ENCODE data around the gene CHPT1. TPM values are rescaled to one million over a fixed set of nuclear protein-coding genes. Genes with fewer than 3 reads are reported as not detected.
"Not testable (repeated sequence)": the region's sequence is repeated elsewhere in the genome, so short reads cannot be mapped to it uniquely, and the experiment has no call there.

The CHPT1 gene
- total RNA-seq, 1 donor from 2014 or later = 132 TPM

GRCh38 chr12:101653503-101653902 lies 43.9 kb upstream of the CHPT1 start:
- no peak overlapping the region for H3K4me3 ChIP-seq
- no peaks in the 10 kb centered on the region for H3K9me3 ChIP-seq (replicated peaks)
- intact Hi-C loops (cut with micrococcal nuclease) = no loop called here
- H3K27ac ChIP-seq (replicated peaks) = no peak overlapping the region
- no peak for DNase-seq
- H3K4me1 ChIP-seq = no peaks in the 10 kb centered on the region
- no peaks in the 10 kb centered on the region for H3K36me3 ChIP-seq
- no peak for TF ChIP-seq CTCF (IDR thresholded peaks at IDR 0.05; ENCODE audit: borderline replicate concordance)
- H3K27me3 ChIP-seq (ENCODE audit: low read depth) = peaks cover 13% of the 10 kb centered on the region

GRCh38 chr12:101654442-101654841 lies 43.0 kb upstream of the CHPT1 start:
- Histone ChIP-seq H3K9me3 (replicated peaks) (no peaks in the 10 kb centered on the region), H3K36me3 (no peaks in the 10 kb centered on the region), H3K4me3 (no peak overlapping the region), H3K27me3 (ENCODE audit: low read depth) (peaks cover 13% of the 10 kb centered on the region), H3K27ac (replicated peaks) (no peak overlapping the region), H3K4me1 (no peaks in the 10 kb centered on the region)
- intact Hi-C loops (cut with micrococcal nuclease) = no loop called here
- DNase-seq = no peak
- no peak for TF ChIP-seq CTCF (IDR thresholded peaks at IDR 0.05; ENCODE audit: borderline replicate concordance)

DNA sequence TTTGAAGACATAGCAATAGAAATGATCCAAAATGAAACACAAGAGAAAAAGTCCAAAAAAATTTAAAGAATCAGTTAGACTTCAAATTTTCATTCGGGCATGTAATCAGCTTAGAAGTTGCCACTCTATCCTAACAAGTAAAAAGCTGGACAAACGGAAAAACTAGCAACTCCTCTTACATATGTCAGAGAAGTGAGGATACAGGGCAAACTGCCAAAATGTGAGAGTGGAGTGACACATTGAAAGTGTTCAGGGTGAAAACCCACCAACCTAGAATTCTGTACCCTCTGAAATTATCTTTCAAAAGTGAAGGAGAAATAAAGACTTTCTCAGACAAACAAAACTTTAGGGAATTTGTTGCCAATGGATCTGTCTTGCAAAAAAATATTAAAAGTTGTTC lies 42.0 kb upstream of the CHPT1 start:
- no peak overlapping the region for H3K27ac ChIP-seq (replicated peaks)
- H3K4me3 ChIP-seq = no peak overlapping the region
- no peaks in the 10 kb centered on the region for H3K4me1 ChIP-seq
- H3K27me3 ChIP-seq (ENCODE audit: low read depth) = peaks cover 13% of the 10 kb centered on the region
- intact Hi-C loops (cut with micrococcal nuclease) = no loop called here
- TF ChIP-seq CTCF (IDR thresholded peaks at IDR 0.05; ENCODE audit: borderline replicate concordance) = no peak
- no peak for DNase-seq
- no peaks in the 10 kb centered on the region for H3K9me3 ChIP-seq (replicated peaks)
- H3K36me3 ChIP-seq = no peaks in the 10 kb centered on the region

DNA sequence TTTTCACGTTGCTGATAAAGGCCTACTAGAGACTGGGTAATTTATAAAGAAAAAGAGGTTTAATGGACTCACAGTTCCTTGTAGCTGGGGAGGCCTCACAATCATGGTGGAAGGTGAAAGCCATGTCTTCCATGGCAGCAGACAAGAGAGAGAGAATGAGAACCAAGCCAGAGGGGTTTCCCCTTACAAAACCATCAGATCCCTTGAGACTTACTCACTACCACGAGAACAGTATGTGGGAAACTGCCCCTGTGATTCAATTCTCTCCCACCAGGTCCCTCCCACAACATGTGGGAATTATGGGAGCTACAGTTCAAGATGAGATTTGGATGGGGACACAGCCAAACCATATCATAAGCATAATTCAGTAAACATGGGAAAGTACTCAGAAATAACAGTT lies 36.8 kb upstream of the CHPT1 start:
- H3K4me3 ChIP-seq; H3K4me1 ChIP-seq; H3K9me3 ChIP-seq (replicated peaks); intact Hi-C loops (cut with micrococcal nuclease); H3K27me3 ChIP-seq (ENCODE audit: low read depth); H3K36me3 ChIP-seq; H3K27ac ChIP-seq (replicated peaks); DNase-seq: not testable (repeated sequence)

DNA sequence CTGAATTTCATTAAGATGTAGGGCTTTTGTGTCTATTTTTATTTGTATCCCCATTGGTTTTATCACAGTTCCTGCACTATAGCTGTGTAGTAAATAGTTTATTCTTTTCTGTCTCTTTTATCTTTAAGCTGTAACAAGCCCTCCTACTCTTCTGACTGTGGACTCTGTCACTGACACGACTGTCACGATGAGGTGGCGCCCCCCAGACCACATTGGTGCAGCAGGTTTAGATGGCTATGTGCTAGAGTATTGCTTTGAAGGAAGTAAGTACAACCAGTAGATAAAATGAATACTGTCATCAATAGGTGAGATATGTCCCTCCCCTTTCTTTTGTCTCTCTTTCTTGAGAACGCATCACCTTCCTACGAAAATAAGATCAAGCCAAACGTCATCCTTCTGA lies 34.1 kb upstream of the CHPT1 start:
- Histone ChIP-seq H3K36me3 (no peaks in the 10 kb centered on the region), H3K27ac (replicated peaks) (no peak overlapping the region), H3K27me3 (ENCODE audit: low read depth) (peaks cover 15% of the 10 kb centered on the region), H3K9me3 (replicated peaks) (no peaks in the 10 kb centered on the region), H3K4me3 (no peak overlapping the region), H3K4me1 (no peaks in the 10 kb centered on the region)
- DNase-seq = no peak
- no peak for TF ChIP-seq CTCF (IDR thresholded peaks at IDR 0.05; ENCODE audit: borderline replicate concordance)
- intact Hi-C loops (cut with micrococcal nuclease) = no loop called here

DNA sequence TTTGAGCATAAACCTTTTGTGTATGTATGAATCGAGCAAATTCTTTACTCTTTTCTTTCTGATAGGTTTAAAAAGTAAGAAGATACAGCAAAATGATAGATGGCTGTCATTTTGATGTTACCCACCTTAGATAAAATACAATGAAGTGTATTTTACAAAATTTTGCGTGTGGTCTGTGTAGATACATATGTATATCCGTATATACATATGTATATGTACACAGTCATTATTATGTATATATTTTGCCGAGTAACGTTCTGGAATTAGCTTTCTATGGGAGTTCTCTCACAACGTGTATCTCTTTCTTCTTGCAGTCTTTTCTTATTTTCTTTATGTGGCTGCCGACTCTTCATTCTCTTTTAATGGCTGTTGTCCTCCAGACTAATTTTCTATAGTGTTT lies 32.4 kb upstream of the CHPT1 start:
- no peak overlapping the region for H3K4me3 ChIP-seq
- peaks cover 21% of the 10 kb centered on the region for H3K27me3 ChIP-seq (ENCODE audit: low read depth)
- DNase-seq = no peak
- no peaks in the 10 kb centered on the region for H3K36me3 ChIP-seq
- intact Hi-C loops (cut with micrococcal nuclease) = no loop called here
- H3K9me3 ChIP-seq (replicated peaks) = no peaks in the 10 kb centered on the region
- peaks cover 1% of the 10 kb centered on the region for H3K4me1 ChIP-seq
- H3K27ac ChIP-seq (replicated peaks) = no peak overlapping the region
- no peak for TF ChIP-seq CTCF (IDR thresholded peaks at IDR 0.05; ENCODE audit: borderline replicate concordance)

Data from left ventricle myocardium inferior (tissue), 1 donor.